Transverse colon (tissue), 4 donors: ENCODE results near the gene MAN1B1. TPM values are rescaled to one million over a fixed set of nuclear protein-coding genes. Genes with fewer than 3 reads are reported as not detected.
"Not testable (repeated sequence)": the region's sequence is repeated elsewhere in the genome, so short reads cannot be mapped to it uniquely, and the experiment has no call there.

Experiments used
- DNase-seq: peaks from one replicate; pipeline ENCODE4 v3.0.0-alpha.2; 2019
- H3K27ac ChIP-seq, 4 donors: fragments of 200-600 bp; sonication (generic); 2 replicates each; pipeline ENCODE4 v1.5.1; 2016 to 2018; ENCODE audit warnings: inconsistent platforms in 4 of 4
- H3K27me3 ChIP-seq: fragments of 200-600 bp; sonication (generic); 2 replicates; pipeline ENCODE4 v1.5.1; 2017; ENCODE audit warnings: inconsistent platforms
- H3K36me3 ChIP-seq, 4 donors: fragments of 200-600 bp; sonication (generic); 2 replicates each; pipeline ENCODE4 v1.5.1; 2017 to 2019; ENCODE audit warnings: inconsistent platforms in 4 of 4
- H3K4me1 ChIP-seq, 4 donors: fragments of 200-600 bp; sonication (generic); 2 replicates each; pipeline ENCODE4 v1.5.1; 2017 to 2020; ENCODE audit warnings: inconsistent platforms in 4 of 4
- H3K4me3 ChIP-seq, 4 donors: fragments of 200-600 bp; sonication (generic); 1 replicate in 1 of 4; 2 replicates in 3 of 4; pipeline versions ENCODE4 v1.5.1 to v1.6.1; 2017 to 2019; ENCODE audit warnings: inconsistent platforms in 4 of 4
- H3K9me3 ChIP-seq, 2 donors: fragments of 200-600 bp; sonication (generic); 2 replicates each; pipeline ENCODE4 v1.5.1; 2017 to 2019; ENCODE audit warnings: inconsistent platforms in 2 of 2
- EP300 ChIP-seq: sonication (generic); formaldehyde crosslinking; IDR thresholded peaks from one replicate; pipeline ENCODE4 v1.6.1; 2017; ENCODE audit warnings: antibody characterized with exemption, low read depth
- POLR2A ChIP-seq: fragments of 450-650 bp; IDR thresholded peaks from one replicate; pipeline ENCODE4 v1.6.1; 2016; ENCODE audit warnings: antibody characterized with exemption, mild to moderate bottlenecking, moderate library complexity
- POLR2AphosphoS5 ChIP-seq, 3 donors: sonication (generic); formaldehyde crosslinking; IDR thresholded peaks; one replicate each; pipeline ENCODE4 v1.6.1; 2016; ENCODE audit warnings: antibody characterized with exemption in 3 of 3
- WGBS, 2 donors: methylation state at CpG; one replicate each; pipeline ENCODE4 v1.1.5; 2018; ENCODE audit warnings: low coverage in 1 of 2; 5-methylcytosine and 5-hydroxymethylcytosine counted together
- in situ Hi-C, 4 donors: fragments of 200-750 bp; cut with MboI; loops; one replicate each; pipeline versions ENCODE4 v1.15.0 to v1.15.1; 2017; ENCODE audit warnings: low sequenced_read_pairs in 3 of 4, low pct_ligation_motif_present in 1 of 4, low pct_unique_long_range_greater_than_20kb in 1 of 4
- intact Hi-C: fragments of 100-400 bp; cut with DNase I; formaldehyde crosslinking; loops from one replicate; pipeline ENCODE4 v1.15.1; 2023; ENCODE audit warnings: low total_unique reads
- total RNA-seq, 4 donors: library from RNA; depleted of rRNA; stranded (reverse); fragments of >200 nt; gene quantifications; one replicate each; pipeline ENCODE4 v1.1.0, GENCODE V29; 2016
- TF ChIP-seq, protein P1 (sequence below), 5 experiments: fragments of 200-600 bp in 3 of 5; fragments of 450-650 bp in 2 of 5; sonication (generic) in 3 of 5; IDR thresholded peaks; 1 replicate in 2 of 5; 2 replicates in 3 of 5; pipeline ENCODE4 v1.5.1; 2016 to 2017; ENCODE audit warnings: antibody characterized with exemption in 5 of 5, inconsistent platforms in 3 of 5, mild to moderate bottlenecking in 2 of 5, moderate library complexity in 1 of 5

MAN1B1 gene
- total RNA-seq, 4 donors from 2014 or later: 56.5 to 106 (median 70.0) TPM

DNA sequence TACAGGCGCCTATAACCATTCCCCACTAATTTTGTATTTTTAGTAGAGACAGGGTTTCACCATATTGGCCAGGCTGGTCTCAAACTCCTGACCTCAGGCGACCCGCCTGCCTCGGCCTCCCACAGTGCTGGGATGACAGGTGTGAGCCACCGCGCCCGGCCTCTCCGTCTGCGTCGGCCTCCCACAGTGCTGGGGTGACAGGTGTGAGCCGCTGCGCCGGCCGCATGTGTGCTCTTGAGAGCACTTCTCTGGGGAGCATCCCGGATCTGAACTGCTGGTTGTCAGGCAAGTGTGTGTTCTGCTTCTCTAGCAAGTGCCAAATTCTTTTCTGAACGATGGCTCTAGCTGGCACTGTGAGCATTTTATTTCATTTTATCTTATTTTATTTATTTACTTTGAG, 29.2 kb upstream of the MAN1B1 start:
- Histone ChIP-seq H3K9me3 (no peaks in the 10 kb centered on the region), H3K27ac (peak overlapping the region in 1 of 4 donors; percentile 36), H3K4me1 (peaks cover 26 to 59% (median 47%) of the 10 kb centered on the region in 4 donors), H3K4me3 (no peak overlapping the region), H3K27me3 (peaks cover 18% of the 10 kb centered on the region), H3K36me3 (no peaks in the 10 kb centered on the region)
- DNase-seq: no peak
- WGBS, 2 donors: 26 to 56% methylated on average over 2 to 16 of the region's 16 CpGs
- in situ Hi-C loops: no loop called here
- intact Hi-C loops: no loop called here
- TF ChIP-seq POLR2AphosphoS5 (IDR thresholded peaks at IDR 0.05): no peak
- TF ChIP-seq POLR2A: no peak
- no peak for TF ChIP-seq EP300
- TF ChIP-seq, protein P1, sequence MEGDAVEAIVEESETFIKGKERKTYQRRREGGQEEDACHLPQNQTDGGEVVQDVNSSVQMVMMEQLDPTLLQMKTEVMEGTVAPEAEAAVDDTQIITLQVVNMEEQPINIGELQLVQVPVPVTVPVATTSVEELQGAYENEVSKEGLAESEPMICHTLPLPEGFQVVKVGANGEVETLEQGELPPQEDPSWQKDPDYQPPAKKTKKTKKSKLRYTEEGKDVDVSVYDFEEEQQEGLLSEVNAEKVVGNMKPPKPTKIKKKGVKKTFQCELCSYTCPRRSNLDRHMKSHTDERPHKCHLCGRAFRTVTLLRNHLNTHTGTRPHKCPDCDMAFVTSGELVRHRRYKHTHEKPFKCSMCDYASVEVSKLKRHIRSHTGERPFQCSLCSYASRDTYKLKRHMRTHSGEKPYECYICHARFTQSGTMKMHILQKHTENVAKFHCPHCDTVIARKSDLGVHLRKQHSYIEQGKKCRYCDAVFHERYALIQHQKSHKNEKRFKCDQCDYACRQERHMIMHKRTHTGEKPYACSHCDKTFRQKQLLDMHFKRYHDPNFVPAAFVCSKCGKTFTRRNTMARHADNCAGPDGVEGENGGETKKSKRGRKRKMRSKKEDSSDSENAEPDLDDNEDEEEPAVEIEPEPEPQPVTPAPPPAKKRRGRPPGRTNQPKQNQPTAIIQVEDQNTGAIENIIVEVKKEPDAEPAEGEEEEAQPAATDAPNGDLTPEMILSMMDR (IDR thresholded peaks at IDR 0.05): no peak

DNA sequence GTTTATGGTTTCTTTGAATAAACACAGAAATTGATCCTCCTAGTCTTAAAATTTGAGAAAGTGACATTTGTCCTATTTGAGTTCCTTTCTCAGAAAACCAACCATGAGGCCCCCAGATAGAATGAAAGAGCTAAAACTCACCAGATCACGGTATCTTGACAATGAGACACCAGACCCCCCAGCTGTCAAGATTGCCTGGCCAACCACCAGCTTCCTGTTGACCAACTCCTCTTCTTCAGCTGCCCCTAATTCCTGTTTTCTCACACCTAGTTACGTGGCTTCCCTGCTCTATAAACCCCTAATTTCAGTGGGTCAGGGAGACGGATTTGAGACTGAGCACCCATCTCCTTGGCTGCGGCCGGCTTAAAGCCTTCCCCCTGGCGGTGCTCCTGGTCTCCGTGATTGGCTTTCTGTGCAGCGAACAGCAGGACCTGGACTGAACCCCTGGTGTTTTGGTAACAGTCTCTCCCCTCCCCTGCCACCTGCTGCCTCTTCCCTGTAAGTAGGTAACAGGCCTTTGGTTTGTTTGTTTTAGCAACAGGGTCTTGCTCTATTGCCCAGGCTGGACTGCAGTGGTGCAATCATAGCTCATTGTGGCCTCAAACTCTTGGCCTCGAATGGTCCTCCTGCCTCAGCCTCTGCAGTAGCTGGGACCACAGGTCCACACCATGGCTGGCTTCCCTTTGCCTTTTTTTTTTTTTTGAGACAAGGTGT, 28.1 kb upstream of the MAN1B1 start:
- Histone ChIP-seq H3K4me3 (no peak overlapping the region), H3K9me3 (no peaks in the 10 kb centered on the region), H3K36me3 (no peaks in the 10 kb centered on the region), H3K27me3 (peaks cover 7% of the 10 kb centered on the region), H3K4me1 (peaks cover 20 to 48% (median 38%) of the 10 kb centered on the region in 4 donors), H3K27ac (no peak overlapping the region)
- in situ Hi-C loops (no loop called here), intact Hi-C loops (no loop called here)
- no peak for DNase-seq
- TF ChIP-seq, protein P1 (IDR thresholded peaks at IDR 0.05): no peak
- TF ChIP-seq EP300 (no peak), POLR2AphosphoS5 (IDR thresholded peaks at IDR 0.05) (no peak), POLR2A (no peak)
- 55 to 70% methylated on average over 2 to 9 of the region's 9 CpGs for WGBS, 2 donors

DNA sequence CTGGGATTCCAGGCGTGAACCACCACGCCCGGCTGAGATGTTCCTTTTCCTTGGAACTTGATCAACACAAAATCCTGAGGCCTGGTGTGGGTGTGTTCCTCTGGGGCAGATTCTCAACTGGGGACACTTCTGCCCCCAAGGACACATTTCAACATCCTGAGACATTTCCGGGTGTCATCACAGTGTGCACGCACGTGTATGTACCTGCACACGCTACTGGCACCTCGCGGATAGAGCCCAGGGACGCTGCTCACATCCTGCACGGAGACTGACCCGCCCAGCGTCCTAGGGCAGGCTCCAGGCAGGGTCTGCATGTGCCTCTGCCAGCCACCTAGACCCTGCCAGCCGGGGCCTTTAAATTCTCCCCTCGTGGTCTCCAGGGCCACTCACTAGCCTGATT, 24.4 kb upstream of the MAN1B1 start:
- Histone ChIP-seq H3K27ac (no peak overlapping the region), H3K36me3 (no peaks in the 10 kb centered on the region), H3K4me1 (peaks cover 3 to 16% (median 5%) of the 10 kb centered on the region in 4 donors), H3K27me3 (no peaks in the 10 kb centered on the region), H3K9me3 (no peaks in the 10 kb centered on the region), H3K4me3 (no peak overlapping the region)
- TF ChIP-seq EP300: no peak
- no peak for TF ChIP-seq POLR2AphosphoS5 (IDR thresholded peaks at IDR 0.05)
- TF ChIP-seq POLR2A: no peak
- TF ChIP-seq, protein P1 (IDR thresholded peaks at IDR 0.05): no peak
- 79 to 90% methylated on average over 3 to 15 of the region's 15 CpGs for WGBS, 2 donors
- in situ Hi-C loops (no loop called here), intact Hi-C loops (no loop called here)
- DNase-seq: no peak

DNA sequence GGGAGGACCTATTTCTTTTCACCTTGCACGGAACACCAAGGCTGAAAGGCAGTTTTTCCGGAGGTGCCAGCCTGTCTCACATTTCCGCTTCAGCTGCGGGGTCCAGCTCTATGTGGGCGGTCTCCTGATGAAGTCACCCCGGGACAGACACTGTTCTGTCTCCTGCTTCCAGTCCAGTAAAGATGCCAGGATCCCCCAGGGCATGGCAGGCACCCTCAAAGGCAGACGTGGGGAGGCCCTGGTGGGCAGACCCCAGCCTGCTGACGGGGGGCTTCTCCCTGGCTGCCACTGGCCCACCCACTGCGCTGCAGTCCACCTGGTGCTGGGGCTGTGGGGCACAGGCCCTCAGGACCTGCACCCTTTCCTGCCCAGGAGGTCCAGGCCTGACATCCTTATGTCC, 24.0 kb upstream of the MAN1B1 start:
- intact Hi-C loops, in situ Hi-C loops, H3K9me3 ChIP-seq, H3K4me3 ChIP-seq, DNase-seq, H3K36me3 ChIP-seq, H3K27me3 ChIP-seq, H3K27ac ChIP-seq: not testable (repeated sequence)
- 87% methylated on average over 8 of the region's 9 CpGs; no CpG with 5 or more reads in 1 of the 2 donors for WGBS, 2 donors
- peaks cover 0 to 12% (median 3%) of the 10 kb centered on the region in 4 donors for H3K4me1 ChIP-seq
